DOHH2 (cell line): ENCODE measurements around the gene NOS3.

ENCODE experiments used
- H3F3A ChIP-seq: fragments of 200-600 bp; sonication (generic), shearing (Covaris generic); 2 replicates; pipeline ENCODE4 v1.6.0; 2016; ENCODE audit warnings: antibody characterized with exemption, mild to moderate bottlenecking; ENCODE audit not compliant: control insufficient read depth, insufficient read depth
- H3K27ac ChIP-seq: fragments of 200-600 bp; sonication (generic); 2 replicates; pipeline ENCODE4 v1.5.1; 2014; ENCODE audit warnings: low read depth, mild to moderate bottlenecking, low read length, moderate library complexity
- H3K27me3 ChIP-seq: fragments of 200-600 bp; sonication (generic); 2 replicates; pipeline ENCODE4 v1.6.1; 2014; ENCODE audit warnings: mild to moderate bottlenecking, low read length, mixed read lengths; ENCODE audit not compliant: control insufficient read depth
- H3K36me3 ChIP-seq: fragments of 200-600 bp; sonication (generic); 2 replicates; pipeline ENCODE4 v1.6.1; 2014; ENCODE audit warnings: mild to moderate bottlenecking, low read length, moderate library complexity, mixed read lengths; ENCODE audit not compliant: control insufficient read depth
- H3K4me1 ChIP-seq: fragments of 200-600 bp; sonication (generic); 2 replicates; pipeline ENCODE4 v1.6.1; 2014; ENCODE audit warnings: mild to moderate bottlenecking, low read length, mixed read lengths; ENCODE audit not compliant: control insufficient read depth
- H3K4me2 ChIP-seq: fragments of 200-600 bp; sonication (generic); 2 replicates; pipeline ENCODE4 v1.6.0; 2014; ENCODE audit warnings: mild to moderate bottlenecking, low read length, moderate library complexity
- H3K4me3 ChIP-seq: fragments of 200-600 bp; sonication (generic); 2 replicates; pipeline ENCODE4 v1.5.1; 2014; ENCODE audit warnings: mild to moderate bottlenecking, low read length, mixed read lengths
- H3K79me2 ChIP-seq: fragments of 200-600 bp; sonication (generic); 2 replicates; pipeline ENCODE4 v1.6.1; 2014; ENCODE audit warnings: mild to moderate bottlenecking, low read length, mixed read lengths; ENCODE audit not compliant: control insufficient read depth
- H3K9me2 ChIP-seq: fragments of 200-600 bp; sonication (generic); replicated peaks from 2 replicates; pipeline ENCODE4 v1.6.1; 2014; ENCODE audit warnings: mild to moderate bottlenecking, low read length, mixed read lengths; ENCODE audit not compliant: control insufficient read depth
- H3K9me3 ChIP-seq: fragments of 200-600 bp; sonication (generic); 2 replicates; pipeline ENCODE4 v1.6.1; 2014; ENCODE audit warnings: antibody characterized with exemption, low read length, mixed read lengths; ENCODE audit not compliant: control insufficient read depth, insufficient read depth
- H4K20me1 ChIP-seq: fragments of 200-600 bp; sonication (generic); 2 replicates; pipeline ENCODE4 v1.6.0; 2014; ENCODE audit warnings: low read depth, mild to moderate bottlenecking, antibody characterized with exemption, low read length, moderate library complexity; ENCODE audit not compliant: control insufficient read depth, insufficient read depth
- EZH2phosphoT487 ChIP-seq: fragments of 200-600 bp; sonication (generic); IDR thresholded peaks from 2 replicates; pipeline ENCODE4 v1.6.1; 2017; ENCODE audit warnings: borderline replicate concordance, mild to moderate bottlenecking, antibody characterized with exemption, low read length, moderate library complexity, mixed read lengths
- TF ChIP-seq, protein P1 (sequence below): fragments of 200-600 bp; sonication (generic); IDR thresholded peaks from one replicate; pipeline ENCODE4 v1.5.1; 2014; ENCODE audit warnings: antibody characterized with exemption, mild to moderate bottlenecking, low read depth, low read length; ENCODE audit not compliant: poor library complexity, severe bottlenecking

NOS3 gene

DNA sequence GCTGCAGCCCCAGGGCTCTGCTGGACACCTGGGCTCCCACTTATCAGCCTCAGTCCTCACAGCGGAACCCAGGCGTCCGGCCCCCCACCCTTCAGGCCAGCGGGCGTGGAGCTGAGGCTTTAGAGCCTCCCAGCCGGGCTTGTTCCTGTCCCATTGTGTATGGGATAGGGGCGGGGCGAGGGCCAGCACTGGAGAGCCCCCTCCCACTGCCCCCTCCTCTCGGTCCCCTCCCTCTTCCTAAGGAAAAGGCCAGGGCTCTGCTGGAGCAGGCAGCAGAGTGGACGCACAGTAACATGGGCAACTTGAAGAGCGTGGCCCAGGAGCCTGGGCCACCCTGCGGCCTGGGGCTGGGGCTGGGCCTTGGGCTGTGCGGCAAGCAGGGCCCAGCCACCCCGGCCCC lies 2.7 kb downstream of the NOS3 start:
- Histone ChIP-seq H3K27me3 (peaks cover 23% of the 10 kb centered on the region), H3K9me3 (no peaks in the 10 kb centered on the region), H3K4me2 (no peak overlapping the region), H3K9me2 (no peaks in the 10 kb centered on the region), H3K27ac (no peak overlapping the region), H3F3A (no peaks in the 10 kb centered on the region), H3K4me3 (no peak overlapping the region), H3K79me2 (no peaks in the 10 kb centered on the region), H4K20me1 (no peaks in the 10 kb centered on the region; the same call in 1 of the 2 replicates), H3K4me1 (peaks cover 15% of the 10 kb centered on the region), H3K36me3 (no peaks in the 10 kb centered on the region)
- TF ChIP-seq, protein P1, sequence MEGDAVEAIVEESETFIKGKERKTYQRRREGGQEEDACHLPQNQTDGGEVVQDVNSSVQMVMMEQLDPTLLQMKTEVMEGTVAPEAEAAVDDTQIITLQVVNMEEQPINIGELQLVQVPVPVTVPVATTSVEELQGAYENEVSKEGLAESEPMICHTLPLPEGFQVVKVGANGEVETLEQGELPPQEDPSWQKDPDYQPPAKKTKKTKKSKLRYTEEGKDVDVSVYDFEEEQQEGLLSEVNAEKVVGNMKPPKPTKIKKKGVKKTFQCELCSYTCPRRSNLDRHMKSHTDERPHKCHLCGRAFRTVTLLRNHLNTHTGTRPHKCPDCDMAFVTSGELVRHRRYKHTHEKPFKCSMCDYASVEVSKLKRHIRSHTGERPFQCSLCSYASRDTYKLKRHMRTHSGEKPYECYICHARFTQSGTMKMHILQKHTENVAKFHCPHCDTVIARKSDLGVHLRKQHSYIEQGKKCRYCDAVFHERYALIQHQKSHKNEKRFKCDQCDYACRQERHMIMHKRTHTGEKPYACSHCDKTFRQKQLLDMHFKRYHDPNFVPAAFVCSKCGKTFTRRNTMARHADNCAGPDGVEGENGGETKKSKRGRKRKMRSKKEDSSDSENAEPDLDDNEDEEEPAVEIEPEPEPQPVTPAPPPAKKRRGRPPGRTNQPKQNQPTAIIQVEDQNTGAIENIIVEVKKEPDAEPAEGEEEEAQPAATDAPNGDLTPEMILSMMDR: no peak
- TF ChIP-seq EZH2phosphoT487: no peak

DNA sequence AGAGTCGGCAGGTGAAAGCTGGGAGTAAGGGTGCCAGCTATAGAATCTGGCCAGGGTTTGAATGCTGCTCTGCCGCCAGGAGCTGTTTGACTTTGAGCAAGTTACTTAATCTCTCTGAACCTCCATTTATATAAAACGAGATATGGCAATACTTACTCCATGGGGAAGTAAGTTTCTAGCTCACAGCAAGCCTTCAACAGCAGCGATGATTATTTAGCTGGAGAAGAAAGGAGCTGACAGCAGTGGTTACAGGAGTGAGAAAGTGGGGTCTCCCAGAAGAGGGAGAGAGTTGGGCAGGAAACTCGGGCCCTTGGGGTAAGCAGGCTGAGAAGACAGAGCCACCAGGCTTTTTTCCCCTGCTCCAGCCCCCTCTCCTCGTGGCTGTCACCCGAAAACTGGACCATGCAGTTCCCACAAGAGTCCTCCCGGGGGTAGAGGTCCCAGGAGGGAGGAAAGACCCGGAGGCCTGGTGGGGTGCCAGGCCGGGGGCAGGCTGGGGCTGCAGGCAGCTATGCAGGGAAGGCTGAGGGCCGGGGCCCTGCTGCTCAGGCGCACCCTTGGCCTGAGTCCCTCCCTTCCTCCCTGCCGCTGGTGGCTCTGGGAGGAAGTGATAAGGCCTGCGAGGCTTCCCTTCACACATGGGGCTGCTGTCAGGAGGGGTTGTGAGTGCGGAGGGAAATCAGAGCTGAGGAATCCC lies 3.5 kb downstream of the NOS3 start:
- TF ChIP-seq EZH2phosphoT487: no peak
- TF ChIP-seq, protein P1: no peak
- Histone ChIP-seq H3K4me1 (peaks cover 9% of the 10 kb centered on the region), H4K20me1 (no peaks in the 10 kb centered on the region; the same call in 1 of the 2 replicates), H3K27me3 (peaks cover 16% of the 10 kb centered on the region), H3K4me3 (no peak overlapping the region), H3K9me3 (no peaks in the 10 kb centered on the region), H3K27ac (no peak overlapping the region), H3F3A (no peaks in the 10 kb centered on the region), H3K79me2 (no peaks in the 10 kb centered on the region), H3K4me2 (no peak overlapping the region), H3K36me3 (no peaks in the 10 kb centered on the region), H3K9me2 (no peaks in the 10 kb centered on the region)

DNA sequence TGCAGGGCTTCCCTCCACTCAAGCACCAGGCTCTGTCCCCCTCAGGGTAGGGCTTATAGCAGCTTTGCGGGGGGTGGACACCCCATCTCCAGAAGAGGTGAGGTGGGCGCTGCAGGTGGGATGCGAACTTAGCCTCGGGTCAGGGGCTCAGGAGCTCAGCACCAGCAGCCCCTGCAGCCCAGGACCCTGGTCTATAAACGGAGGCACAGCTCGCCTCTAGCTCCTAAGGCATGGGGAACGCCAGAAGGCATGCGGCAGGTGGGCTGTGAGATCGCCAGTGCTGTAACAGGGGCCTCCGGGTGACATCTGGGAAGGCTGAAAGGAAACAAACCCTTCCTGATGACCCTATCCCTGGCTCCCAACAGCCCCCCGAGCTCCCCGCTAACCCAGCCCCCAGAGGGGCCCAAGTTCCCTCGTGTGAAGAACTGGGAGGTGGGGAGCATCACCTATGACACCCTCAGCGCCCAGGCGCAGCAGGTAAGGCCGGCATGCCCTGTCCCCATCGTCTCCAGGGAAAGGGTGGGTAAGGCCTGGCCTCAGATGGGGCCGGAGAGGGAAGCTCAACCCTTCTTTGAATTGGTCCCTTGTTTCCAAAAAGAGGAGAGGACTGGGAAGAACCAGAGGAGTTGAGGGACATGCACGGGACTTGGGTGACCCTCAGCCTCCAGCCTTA lies 4.2 kb downstream of the NOS3 start:
- Histone ChIP-seq H3K9me2 (no peaks in the 10 kb centered on the region), H3K9me3 (no peaks in the 10 kb centered on the region), H3K79me2 (no peaks in the 10 kb centered on the region), H4K20me1 (no peaks in the 10 kb centered on the region; the same call in 1 of the 2 replicates), H3F3A (no peaks in the 10 kb centered on the region), H3K4me3 (no peak overlapping the region), H3K4me1 (peaks cover 9% of the 10 kb centered on the region), H3K4me2 (no peak overlapping the region), H3K27ac (no peak overlapping the region), H3K36me3 (no peaks in the 10 kb centered on the region), H3K27me3 (peaks cover 12% of the 10 kb centered on the region; the same call in 1 of the 2 replicates)
- TF ChIP-seq, protein P1: no peak
- TF ChIP-seq EZH2phosphoT487: no peak
